GM19099 (cell line): ENCODE results near the gene EMP1.

Experiments
- POLR2A ChIP-seq: IDR thresholded peaks from 3 replicates; pipeline ENCODE4 v1.6.1; 2011; ENCODE audit warnings: low read depth; ENCODE audit not compliant: insufficient read length; ENCODE audit errors: extremely low read depth

Gene EMP1

DNA sequence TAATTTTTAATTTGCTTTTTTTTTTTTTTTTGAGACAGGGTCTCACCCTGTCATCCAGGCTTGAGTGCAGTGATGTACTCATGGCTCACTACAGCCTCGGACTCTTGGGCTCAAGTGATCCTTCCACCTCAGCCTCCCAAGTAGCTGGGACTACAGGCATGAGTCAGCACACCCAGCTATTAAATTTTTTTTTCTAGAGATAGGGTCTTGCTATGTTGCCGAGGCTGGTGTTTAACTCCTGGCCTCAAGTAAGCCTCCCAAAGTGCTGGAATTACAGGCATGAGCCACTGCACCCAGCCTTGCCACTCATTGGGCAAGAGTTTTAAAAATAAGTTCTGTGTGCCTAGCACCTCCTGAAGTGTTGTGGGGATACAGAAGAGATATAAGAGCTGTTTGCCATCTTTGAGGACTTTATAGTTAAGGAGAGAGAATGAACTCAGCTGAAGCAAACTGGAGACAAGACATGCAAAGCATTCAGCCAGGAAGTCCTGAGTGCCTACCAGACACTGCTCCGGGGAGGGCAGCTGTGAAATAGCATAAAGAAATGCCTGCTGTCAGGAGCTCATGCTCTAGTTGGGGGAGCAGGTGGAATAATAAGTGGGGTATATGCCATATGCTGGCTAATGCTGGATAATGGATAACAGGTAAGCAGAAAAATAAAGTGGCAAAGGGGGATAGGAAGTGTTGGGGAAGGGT, 15.0 kb upstream of the EMP1 start:
- no peak for TF ChIP-seq POLR2A

DNA sequence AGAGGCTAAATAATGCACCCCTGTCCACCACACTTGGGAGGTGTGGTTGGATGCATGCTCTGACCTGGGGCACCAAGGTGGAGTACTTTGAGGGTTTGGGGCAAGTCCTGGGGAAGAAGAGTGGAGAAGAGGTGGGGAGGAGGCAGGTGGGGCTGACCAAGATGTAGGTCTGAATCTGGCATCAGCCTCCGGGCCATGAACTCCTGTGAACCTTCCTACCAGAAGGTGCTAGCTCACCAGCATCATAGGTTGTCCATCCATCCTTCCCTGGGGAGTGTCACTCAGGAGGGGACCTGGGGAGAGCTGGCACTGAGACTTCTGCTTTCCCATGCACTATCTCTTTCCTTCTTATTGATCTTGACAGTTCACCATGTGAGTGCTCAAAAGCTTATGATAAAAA, 13.6 kb upstream of the EMP1 start:
- no peak for TF ChIP-seq POLR2A

DNA sequence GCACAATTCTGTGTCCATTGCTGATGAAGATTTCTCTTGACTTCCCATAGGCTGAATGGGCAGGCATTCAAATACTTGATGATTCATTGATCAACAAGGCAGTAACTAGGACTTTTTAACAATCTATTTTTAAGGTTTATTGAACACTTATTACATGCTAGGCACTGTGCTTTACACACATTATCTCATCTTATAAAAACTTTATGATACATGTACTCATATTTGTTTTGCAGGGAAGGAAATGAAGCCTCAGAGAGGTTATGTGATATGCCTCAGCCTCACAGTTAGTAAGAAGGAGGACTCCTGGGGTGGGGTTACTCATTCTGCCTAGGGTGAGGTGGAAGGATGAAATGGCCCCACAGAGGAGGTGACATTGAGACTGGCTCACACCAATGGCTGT, 12.9 kb upstream of the EMP1 start:
- TF ChIP-seq POLR2A: no peak

DNA sequence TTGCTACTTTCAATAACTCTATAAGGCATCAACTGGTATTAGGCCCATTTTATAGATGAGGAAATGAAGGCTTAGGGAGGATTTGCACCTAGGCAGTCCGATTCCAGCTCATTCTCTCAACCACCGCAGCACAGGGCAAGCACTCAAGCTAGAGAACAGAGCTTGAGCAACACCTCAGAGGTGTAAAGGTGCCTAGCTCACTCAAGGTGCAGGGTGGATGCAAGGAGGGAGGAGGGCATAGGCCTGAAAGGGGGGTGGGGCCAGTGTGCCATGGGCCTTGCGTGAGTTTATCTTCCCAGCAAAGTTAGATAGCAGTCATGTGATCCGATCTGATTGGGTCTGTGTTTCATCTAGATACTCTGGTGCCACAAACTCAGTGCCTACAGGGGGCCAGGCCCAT, 10.2 kb upstream of the EMP1 start:
- no peak for TF ChIP-seq POLR2A

DNA sequence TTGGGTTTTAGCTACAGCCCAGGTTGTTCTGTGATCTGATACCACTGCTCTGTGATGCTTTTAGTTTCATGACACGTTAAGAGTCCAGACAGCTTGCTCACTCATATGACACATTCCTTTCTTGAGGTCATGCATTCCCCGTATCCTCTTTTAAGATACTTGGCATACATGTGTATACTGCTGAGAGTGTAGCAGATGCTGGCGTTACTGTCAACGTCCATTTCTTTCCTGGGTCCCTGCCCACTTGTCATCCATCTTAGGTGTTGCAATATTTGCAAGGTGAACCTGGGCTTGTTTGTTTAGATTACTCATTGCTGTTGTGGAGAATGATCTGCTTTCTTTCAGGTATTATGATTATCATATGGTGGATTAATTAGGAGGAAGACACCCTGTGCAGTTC, 9.1 kb upstream of the EMP1 start:
- TF ChIP-seq POLR2A: no peak

DNA sequence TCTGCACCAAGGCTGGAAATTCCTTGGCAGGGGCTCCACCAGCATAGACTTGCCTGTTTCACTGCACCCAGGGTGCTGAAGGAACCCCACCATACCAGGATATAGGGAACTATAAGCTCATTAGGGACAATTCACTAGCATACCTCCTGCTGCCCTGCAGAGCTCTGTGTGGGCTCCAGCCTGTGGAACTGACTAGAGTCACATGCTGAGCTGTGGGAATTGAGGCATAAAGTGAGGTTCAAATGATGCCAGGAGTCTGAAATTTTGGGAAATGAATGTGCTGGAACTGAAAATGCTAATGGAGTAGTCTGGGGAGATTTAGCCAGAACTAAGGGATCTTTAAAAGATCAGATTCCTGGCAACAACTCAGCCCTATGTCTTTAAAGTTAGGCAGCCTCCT, 7.3 kb upstream of the EMP1 start:
- TF ChIP-seq POLR2A: no peak

DNA sequence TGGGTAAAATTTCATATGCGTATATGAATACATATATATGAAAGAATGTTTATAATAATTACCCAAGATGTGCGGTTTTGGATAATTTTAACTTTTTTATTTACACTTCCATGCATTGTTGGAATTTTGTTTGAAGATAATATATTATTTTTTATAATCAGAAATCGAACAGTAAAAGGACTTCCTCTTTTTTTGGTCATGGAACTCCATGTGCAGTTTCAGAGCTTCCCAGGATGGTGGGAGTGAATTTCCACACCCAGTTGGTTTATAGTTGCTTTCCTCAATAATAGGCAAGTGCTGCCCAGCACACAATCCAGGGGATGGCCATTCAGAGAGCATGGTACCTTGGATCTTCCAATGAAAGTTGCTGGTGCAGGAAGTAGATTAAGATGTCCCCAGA, 6.3 kb upstream of the EMP1 start:
- no peak for TF ChIP-seq POLR2A

DNA sequence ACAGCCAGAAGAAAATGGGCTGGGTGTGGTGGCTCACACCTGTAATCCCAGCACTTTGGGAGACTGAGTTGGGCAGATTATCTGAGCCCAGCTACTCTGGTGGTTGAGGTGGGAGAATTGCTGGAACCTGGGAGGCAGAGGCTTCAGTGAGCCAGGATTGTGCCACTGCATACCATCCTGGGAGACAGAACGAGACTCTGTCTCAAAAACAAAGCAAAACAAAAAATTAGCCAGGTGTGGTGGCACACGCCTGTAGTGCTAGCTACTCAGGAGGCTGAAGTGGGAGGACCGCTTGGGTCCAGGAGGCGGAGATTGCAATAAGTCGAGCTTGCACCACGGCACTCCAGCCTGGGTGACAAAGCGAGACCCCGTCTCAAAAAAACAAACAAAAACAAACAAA, 3.8 kb upstream of the EMP1 start:
- TF ChIP-seq POLR2A: no peak

DNA sequence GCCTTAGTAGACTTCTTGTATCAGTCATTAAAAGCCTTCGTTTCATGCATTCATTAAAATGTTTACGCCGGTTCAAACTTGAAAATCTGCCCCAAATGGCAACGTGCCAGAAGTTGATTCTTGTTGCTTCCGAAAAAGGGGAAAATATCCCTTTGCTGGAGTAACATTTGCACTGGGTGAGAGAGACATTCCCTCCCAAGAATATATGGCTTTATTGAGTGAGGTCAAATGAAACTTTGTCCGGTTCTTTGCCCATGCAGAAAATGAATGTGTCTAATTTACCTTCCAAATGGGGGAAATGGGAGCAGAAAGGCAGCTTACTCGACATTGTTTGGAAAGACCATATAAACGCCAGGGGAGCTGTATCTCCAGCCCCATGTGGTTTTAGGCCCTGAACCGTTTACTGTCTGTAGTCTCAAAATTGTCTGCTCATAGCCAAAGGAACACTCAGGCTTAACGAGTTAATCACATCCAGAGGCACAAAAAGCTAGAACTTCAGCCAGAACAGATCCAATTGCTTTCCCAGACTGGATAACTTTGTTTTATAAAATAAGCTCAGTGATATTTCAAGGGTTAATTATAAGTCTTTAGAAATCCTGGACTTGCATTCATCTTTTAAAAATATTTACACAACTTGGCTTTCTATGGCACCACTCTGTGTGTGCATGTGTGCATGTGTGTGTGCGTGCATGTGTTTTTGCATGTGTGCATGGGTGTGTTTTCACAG, 2.9 kb upstream of the EMP1 start:
- no peak for TF ChIP-seq POLR2A

DNA sequence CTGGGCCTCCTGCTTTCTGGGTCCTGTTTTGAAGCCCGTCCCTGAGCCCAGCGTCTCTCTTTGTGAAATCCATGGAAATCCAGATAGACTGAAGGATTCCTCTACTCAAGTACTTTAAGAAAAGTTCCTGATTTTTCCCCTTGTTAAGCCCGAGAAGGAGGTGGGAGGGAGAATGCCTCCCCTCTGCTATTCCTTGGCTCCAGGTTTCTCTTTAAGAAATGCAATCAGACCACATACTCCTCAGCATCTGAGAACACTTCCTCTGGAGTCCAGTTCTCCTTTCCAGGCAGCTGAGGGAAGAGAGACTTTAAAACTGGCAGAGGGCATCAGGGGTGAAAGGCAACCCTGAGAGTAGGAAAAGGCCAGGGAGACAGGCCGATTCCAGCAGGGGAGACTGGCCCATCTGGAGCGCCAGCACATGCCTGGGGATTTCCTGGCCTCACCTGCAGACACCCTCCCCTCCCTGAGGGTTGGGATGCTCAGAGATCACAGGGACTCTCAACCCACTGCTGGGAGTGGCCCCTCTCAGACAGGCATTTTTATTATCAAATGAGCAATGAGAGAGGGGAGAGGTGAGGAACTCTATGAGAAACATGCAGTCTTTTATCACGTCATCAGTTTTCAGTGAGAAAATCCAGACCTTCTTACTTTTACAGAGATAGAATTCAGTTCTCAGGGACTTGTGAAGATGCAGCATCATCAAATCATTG, 2.0 kb upstream of the EMP1 start:
- TF ChIP-seq POLR2A: no peak

DNA sequence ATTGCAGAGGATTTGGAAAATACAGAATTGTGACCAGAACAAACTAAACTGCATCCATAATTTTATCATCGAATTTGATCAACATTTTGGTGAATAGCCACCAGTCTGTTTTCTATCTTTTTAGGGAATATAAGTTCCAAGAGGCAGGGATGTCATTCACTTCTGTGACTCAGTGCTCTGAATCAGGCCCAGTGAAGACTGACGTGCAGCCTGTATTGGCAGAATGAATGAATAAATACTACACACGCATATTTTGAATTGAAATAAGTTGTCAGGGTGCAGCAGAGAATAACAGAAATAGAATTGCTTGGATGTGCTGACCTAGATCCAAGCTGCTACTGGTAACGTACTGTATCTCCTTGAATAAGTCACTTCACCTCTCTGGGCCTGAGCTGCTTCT, 1.3 kb upstream of the EMP1 start:
- no peak for TF ChIP-seq POLR2A

DNA sequence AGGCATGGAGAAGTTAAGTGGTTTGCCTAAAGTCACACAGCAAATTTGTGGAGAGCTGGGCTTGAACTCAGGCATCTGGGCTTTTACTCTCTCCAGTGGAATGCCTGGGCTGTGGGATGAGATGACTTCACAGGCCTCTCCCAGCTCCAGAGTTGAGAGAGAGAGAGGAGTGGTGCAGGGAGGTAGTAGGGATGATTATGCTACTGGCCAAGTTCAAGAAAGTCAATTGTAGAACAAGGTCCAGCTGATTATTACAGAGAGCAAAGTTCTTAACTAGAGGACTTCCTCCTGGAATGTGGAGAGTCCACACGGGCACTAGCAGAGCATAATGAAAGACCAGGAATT, 769 bp upstream of the EMP1 start:
- TF ChIP-seq POLR2A: no peak

DNA sequence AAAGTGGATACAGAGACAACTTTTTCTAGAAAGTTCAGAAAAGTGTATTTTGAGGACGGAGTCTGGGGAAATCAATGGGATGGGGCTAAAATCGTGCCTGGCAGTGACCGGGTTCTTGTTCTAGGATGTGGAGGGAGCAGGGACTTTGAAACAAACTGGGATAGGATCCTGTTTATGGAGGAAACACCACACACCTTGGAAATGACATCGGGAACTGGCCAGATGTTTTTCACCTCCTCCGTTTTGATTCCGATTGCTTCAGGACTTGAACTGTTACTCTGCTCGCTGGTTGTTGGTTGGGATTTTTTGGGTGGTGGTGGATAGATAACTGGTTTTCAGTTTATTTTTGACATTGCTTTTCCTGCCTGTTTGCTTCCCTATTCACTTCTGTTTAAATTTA, 506 bp downstream of the EMP1 start:
- TF ChIP-seq POLR2A: no peak

DNA sequence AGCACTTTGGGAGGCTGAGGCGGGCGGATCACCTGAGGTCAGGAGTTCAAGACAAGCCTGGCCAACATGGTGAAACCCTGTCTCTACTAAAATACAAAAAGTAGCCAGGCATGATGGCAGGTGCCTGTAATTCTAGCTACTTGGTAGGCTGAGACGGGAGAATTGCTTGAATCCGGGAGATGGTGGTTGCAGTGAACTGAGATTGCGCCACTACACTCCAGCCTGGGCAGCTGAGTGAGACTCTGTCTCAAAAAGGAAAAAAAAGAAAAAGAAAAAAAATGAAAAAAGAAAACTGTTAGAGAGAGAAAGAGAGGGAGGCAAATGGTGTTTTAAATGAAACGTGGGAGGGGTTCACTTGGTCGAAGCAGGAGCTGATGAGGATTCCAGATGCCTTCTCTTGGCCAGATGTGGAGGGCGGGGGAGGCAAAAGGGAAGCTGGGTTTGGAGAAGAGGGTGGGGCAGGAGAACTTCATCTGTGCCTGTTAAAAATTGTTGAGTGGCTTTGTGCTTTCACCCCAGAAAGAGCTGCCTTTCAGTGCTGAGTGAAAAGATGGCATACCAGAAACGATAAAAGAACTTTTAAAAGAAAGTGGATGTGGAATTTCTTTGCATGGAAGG, 1.1 kb downstream of the EMP1 start:
- no peak for TF ChIP-seq POLR2A

DNA sequence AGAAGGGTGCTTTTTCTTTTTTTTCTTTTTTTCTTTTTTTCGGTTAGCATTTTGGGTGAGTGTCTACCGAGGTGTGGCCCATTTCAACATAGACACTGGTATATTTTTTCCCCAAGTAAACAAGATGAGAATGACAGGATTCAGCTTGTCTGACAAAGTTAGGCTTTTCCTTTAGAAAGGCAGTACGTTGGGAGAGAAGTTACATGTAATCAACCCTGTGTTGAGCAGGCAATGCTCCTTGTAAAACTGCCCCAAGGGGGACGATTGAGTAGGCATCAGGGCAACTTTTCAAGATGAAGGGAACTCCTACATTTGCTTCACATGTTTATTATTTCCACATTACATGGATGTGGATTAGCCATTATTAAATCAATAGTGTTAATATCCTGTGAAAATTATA, 1.7 kb downstream of the EMP1 start:
- TF ChIP-seq POLR2A: no peak

DNA sequence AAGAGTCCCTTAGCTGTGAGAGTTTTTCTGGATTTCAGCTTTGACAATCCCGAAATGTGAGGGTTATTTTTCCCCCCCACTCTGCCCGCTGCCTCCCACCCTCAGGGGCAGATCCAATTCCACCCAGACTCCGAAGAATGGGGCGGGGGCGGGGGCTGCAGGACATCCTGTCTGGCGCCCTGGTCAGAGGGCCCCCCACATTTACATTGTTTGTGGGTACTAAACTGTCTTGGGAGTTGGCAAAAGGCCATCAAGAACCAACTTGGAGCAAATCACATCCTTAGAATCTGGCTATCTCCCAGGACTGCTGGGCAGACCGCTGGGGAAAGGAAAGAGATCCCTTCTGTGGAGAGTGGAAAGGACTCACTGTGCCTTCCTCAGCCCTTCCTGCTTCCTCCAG, 2.4 kb downstream of the EMP1 start:
- TF ChIP-seq POLR2A: no peak
